GM18909 (cell line): ENCODE data around the gene IGSF3.
"Not testable (repeated sequence)": the region's sequence is repeated elsewhere in the genome, so short reads cannot be mapped to it uniquely, and the experiment has no call there.

ENCODE experiments used
- ATAC-seq: cut with Tn5 transposase; IDR thresholded peaks from one replicate; pipeline ENCODE4 v1.9.1; 2021; ENCODE audit warnings: mild to moderate bottlenecking; ENCODE audit not compliant: unreplicated experiment, poor library complexity

The IGSF3 gene

DNA sequence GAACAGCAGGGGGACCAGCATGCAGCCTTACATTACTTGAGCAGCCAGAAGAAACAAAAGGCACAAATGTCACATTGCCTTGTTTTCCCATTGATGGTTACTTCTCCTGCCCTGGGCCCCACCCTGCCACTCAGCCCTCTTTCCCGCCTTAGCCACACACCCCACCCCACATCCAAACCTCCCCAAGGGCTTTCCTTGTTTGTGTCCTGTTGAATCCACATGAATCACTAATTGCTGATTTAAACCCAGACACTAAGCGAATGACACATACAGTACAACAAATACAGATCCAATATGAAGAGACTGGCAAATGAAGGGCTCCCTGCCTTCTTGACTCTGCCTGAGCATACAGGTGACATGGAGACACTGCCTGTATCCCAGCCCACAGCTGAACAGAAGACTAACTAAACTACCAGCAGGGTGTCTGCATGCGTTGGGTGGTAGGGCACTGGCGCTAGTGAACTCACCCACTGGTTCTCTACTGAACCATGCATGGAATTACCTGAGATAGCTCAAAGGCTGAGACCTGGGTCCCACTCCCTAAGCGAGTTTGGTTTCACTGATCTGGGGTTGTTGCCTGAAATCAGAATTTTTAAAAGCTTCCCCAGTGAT is 3.1 kb downstream of the IGSF3 start:
- no peak for ATAC-seq

DNA sequence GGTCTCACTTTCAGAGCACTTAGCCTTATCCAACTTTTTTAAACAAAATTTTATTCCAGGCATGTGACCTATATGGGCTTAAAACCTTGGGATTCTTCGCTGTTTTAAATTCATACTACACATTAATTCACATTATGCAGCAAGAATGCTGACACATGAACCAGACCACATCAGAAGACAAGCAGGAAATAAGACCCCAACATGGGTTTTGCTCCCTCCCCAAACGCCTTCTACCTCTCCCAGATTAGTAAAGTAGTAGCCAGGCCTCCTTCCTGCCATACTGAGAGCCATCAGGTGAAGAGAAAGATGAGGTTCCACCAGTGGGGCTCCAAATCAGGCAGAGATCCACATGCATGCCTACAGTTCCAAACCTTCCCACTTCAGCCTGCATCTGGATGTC is 3.7 kb downstream of the IGSF3 start:
- no peak for ATAC-seq

DNA sequence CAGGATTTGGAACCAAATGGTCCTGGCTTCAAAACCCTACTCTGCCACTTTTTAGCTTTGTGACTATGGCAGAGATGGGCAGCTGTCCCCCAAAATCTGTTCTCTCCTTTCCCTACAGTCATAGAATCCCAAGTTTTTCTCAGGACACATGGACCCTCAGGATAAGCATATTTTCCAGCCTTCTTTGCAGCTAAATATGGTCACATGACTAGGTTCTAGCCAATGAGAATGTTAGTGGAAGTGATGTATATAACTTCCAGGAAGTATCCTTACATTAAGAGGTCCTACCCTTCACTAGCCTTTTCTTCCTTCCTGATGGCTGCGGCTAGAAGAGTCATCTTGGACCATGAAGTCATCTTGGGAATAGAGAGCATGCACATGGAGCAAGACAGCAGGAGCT is 5.9 kb downstream of the IGSF3 start:
- ATAC-seq: no peak

DNA sequence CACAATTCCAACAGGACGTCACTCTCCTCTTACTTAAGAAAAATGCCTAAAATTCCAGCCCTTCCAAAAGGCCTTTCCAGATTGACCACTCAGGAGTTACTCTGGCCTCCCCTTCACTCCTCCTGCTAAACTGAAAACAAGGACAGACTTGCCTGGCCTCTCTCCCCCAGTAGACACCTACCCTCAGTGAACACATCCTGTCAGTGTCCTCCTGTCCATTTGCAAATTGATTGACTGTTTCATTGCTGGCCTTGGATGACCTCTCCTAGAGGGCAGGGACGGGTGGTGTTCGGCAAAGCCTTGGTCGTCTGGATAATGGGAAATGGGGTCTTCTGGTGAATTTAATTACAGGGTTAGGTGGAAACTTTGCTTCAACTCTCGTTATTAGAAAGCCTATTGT is 8.9 kb downstream of the IGSF3 start:
- ATAC-seq: not testable (repeated sequence)

DNA sequence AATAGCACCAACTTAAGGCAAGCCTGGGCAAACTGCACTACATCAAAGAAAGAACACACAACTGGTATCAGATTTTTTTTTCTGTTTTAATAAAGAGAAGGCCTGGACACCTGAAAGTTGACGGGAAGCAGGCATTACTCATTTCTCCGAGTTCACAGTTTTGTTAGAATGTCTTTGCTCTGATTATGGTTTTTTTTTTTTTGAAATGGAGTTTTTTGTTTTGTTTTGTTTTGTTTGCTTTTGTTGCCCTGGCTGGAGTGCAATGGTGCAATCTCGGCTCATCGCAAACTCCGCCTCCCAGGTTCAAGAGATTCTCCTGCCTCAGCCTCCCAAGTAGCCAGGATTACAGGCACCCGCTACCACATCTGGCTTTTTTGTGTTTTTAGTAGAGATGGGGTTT is 9.7 kb downstream of the IGSF3 start:
- ATAC-seq: not testable (repeated sequence)

DNA sequence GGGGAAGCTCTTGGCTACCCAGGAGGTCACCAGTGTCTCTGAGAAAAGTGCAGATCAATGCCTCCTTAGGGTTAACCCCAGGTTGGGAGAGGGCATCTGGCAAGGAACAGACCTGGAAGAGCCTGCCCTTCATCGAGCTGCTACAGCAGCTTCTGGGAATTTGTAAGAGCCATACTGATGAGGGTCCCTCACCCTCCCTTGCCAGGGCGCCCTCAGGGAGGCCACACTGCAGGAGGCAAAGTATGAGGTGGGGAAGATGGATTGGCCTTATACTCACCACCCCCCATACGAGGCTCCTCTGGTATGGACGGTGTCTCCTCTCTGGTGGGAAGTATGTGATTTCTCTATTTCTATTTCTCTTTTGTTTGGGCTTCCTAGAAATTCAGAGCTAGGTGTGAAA is 13.2 kb downstream of the IGSF3 start:
- ATAC-seq: no peak

DNA sequence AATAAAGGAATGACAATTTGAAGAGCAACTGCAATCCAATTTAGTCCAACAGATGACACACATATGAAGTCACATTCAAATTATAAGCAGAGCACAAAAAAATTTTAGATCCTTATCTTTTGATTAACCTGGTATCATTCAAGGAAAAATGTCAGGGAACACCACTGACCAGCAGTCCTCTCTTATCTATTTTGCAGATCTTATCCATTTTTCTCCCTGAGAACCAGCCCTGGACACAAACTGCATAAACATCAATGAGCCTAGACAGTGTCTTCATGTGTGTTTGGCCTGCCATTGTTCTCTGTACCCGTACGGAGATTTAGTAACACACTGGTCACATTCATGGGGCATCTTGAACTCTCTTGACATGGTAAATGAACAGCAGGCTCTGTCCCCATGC is 14.9 kb downstream of the IGSF3 start:
- ATAC-seq: not testable (repeated sequence)

DNA sequence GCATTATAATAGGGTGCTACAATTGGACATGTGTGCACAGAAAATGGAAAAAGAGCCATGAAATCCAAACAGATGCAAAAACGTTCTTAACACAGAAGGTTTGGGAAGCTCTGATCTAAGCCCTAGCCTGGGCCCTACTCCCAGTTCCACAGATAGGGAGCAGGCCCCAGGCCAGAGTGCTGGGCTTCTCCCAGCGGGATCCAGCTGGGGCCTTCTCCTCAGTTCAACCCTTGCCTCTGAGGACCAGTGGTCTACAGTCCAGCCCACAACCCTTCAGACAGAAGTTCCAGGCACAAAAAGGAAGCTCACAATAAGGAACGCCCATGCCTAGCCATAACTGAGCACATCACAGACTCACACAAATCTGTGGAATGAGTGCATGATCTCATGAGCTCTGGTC is 16.8 kb downstream of the IGSF3 start:
- ATAC-seq: not testable (repeated sequence)

DNA sequence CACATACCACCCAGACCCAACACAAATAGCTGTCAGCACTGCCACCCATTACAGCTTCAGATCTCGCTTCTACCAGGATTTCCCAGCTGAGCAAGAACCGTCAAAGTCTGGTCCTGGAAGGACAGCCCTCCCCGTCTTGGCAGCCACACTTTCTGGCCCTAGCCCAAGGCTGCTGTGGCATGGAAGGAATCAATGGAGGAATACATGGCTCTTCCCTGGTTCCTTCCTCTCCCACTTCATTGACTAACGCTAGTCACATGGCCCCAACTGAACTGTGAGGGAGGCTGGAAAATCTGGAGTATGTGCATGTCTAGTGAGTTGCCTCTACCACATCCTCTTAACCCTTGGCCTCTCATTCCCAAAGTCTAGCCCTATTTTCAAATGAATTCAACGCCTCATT is 18.5 kb downstream of the IGSF3 start:
- not testable (repeated sequence) for ATAC-seq

DNA sequence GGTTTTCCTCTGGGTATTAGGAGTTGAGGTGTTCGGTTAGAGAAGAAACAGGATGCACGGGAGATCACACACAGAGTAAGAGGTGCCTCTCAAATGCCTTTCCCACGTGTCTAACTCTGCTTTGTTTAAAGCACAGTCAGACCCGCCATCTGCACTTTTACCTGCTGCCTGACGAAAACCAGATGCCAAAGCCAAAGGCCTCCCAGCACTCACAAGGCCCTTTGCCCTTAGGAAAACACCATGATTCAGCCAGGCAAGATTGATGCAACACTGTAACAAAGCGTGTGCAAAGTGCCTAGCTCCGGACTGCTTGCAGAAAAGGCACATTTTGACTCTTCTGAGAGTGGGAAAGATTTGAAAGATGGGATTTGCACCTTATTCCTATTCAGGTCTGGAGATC is 19.2 kb downstream of the IGSF3 start:
- not testable (repeated sequence) for ATAC-seq

DNA sequence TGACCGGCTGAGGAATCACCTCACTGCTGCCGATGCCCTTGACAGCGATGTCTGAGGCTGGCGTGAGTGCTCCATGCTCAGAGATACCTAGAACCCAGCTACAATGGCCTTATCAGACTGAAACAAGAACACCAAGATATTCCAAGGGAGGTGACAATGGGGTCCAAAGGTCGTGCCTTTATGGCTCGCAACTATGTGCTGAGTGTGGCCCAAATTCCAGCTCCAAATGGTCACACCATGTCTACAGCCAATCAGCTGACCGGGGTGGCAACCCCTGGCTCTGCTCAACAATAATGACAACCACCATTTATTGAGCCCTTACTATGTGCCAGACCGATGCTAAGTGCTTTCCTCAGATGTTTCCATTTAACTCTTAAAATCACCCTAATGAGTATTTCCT is 20.3 kb downstream of the IGSF3 start:
- ATAC-seq: not testable (repeated sequence)

DNA sequence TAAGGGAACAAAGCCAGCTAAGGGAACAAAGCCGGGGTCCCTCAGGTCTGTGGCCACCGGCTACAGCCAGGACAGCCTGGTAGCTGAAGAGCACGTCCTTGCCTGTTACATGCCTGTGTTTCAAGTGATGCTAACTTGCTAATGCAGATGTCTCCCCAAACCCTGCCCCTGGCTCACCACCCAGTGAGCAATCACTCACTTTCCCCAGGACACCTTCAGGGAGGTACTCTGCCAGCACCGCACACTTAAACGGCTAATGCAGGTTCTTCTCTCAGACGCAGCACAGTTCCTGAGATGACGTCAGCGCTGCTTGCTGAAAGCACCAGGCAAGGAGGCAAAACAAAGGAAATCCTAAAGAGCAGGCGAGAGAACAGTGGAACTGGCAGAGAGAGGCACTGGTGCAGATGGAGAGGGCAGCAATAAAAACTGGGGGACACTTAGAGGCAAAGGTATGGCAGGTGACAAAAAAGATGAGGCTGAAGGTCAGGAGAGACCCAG is 20.8 kb downstream of the IGSF3 start:
- ATAC-seq: not testable (repeated sequence)

DNA sequence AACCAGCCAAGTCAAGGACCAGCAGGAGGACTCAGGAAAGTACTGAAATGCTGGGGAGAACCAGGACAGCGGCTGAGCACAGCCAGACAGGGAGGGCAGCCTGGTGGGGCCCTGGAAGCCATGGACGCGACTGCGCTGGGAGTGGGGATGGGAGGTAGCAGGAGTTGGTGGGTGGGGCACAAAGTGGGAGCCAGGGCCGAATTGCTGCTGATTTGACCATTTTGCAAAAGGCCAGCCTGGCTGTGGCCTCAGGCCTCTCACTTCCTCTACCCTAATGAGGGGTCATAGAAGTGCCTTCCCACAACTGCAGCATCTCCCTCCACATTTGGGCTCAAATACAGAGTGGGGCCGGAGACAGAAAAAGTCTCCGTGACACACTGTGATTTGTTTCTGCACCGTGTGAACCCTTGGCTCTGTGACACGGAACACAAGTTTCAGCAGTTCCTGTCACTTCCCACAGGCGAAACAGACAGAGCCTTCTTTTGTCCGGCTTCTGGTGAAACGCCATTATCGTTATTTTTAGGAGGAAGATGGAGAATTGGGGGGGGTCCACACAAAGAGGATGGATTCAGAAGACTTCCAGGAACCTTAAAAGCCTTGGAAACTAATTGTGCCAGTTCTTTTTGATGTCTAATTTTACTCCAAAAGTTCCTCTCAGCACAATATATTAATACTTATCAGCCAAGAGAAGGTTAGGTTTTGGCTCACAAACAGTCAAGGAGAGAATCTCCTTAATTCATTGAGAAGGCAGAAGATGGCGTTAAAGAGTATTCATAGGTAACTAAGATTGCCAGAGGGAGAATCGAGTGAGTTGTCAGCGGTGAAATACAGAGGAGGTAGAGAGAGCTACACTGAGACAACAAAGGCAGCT is 21.5 kb downstream of the IGSF3 start:
- ATAC-seq: not testable (repeated sequence)

DNA sequence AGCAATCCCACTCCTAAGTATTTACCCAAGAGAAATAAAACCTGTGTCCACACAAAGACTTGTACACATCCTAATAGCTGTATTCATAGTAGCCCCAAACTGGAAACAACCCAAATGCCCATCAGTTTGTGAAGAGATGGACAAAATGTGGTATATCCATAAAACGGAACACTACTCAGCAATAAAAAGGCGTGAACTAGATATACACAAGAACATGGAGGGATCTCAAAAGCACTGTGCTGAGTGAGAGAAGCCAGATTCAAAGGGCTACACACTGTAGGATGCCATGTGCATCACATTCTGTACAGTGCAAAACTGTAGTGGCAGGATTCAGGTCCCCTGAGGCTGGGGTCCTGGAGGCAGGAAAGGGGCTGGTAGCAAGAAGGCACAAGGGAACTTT is 22.5 kb downstream of the IGSF3 start:
- ATAC-seq: not testable (repeated sequence)

DNA sequence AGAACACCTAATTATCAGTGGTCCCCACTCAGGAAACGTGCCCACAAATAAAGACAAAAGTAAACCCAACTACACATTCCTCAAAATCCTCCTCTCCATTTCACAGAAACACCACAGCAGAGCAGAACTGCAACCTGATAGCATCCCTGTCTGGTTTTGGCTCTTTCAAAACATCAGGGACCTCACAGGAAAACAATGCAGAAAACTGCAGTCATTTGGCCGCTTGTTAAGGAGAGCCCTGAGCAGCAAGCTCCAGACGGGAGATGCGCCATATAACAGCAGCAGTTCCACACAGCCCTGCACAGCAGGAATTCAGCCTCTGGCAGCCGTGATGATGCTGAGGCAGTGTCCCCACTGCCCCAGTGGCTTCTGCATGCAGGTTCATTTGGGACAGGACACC is 23.4 kb downstream of the IGSF3 start:
- not testable (repeated sequence) for ATAC-seq

DNA sequence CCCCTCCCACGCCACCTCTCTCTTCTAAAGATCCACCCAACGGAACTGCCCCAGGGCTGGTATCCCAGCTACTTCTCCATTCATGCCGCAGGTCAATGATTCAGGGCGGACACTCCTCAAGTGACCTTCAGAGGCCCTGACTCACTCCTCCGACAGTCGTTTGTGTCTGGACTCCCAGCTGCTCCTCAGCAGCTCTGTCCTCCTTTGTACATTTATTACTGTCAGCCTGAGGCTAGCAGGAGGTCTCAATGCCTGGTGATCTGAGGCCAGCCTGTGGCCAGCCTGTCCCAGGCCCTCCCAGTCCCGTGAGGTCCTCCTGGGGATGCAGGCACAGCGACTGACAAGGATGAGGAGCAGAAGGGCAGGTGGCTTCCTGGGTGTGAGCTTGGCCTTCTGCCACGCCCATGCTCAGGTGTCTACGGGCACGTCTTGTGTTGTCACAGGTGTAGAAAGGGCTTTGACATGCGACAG is 24.2 kb downstream of the IGSF3 start:
- ATAC-seq: not testable (repeated sequence)

DNA sequence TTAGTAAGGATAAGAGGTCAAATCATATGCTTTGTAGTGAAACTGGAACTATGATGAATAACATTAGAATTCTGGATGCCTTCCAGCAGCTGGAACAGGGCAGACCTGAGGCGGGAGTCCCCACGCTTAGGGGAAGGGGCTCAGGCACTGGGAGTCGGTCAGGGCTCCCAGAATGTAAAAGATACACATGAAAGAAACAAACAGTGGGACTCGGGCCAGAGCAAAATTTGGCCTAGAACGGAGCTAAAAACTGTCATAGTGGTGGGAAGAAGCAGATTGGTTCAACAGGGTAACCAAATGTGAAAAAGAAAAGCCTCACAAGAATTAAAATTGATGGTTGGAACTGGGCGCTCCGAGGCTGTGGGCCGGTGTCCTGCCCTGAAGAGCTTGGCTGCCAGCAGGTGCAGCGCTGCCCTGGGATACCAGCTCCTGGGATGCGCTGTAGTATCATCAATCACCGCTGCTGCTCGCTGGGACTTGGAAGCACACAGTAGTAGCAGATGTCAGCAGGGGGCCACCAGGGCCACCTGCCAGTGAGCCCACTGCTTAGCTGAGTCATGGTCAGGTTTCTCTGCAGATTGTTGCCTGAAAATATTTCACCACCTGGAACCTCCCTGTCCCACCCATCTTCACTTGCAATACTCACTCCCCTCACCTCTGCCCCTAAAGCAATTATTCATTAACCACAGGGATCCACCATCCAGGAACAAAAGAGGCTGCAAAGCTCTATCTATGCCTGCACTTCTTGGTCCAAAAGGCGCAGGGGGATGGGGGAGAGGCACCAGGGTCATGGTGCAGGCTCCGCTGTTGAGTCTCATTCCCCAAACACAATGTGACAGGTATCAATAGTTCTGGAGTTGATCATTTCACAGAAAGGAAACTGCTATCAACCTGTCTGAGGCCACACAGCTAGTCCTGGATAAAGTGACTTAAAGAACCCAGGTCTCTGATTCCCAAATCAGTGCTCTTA is 24.9 kb downstream of the IGSF3 start:
- ATAC-seq: not testable (repeated sequence)

DNA sequence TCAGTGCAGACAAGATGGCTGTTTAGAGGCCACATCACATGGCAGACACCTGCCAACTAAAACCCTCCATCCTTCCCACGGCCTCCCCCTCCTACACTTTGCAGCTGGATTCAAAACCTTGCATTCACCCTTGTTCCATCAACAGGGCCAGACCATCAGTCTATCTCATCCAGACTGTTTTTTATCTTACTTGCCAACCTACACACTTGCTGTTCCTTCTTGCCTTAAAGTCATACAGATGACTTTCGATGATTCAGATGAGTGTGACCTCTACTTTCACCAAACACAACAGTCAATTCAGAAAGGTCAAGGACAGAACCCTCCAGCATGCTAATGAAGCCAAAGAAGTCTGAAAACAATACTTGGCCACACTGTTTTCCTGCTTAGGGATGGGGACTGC is 29.9 kb downstream of the IGSF3 start:
- ATAC-seq: not testable (repeated sequence)

DNA sequence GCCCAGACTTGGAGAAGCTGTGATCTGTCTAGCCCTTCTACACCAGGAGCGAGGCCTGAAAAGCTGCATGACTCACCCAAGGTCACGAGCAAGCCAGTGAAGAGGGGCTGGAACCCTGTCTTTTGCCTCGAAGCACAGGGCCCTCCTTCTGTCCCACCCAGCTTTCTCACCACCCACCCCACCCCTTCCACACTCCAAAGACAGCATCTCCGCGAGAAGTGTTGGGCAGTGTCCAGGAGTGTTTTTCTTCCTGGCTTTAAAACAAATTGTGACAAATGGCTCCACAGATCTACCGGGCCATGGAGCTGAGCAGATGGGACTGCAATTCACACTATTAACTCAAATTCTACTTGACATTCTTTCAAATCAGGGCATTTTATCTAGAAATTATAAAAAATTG is 30.9 kb downstream of the IGSF3 start:
- ATAC-seq: not testable (repeated sequence)

DNA sequence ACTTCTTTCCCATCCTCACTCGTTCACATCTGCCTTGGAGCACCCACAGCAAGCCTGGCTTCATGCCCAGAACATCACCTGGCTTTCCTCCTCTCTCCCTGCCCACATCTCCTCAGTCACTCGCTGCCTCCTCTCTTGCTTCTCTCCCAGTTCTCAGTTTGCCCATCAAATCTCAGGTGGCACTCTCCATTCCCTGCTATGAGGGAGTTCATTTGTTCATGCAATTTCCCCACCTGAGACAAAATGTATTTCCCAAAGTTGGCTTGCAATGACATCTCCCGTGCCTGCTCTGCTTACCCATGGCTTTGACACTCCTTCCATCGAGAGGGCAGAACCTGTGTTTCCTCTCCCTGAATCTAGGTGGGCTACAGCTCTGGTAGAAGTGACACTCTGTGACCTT is 33.1 kb downstream of the IGSF3 start:
- ATAC-seq: not testable (repeated sequence)
